NCI-H2107 treated with DMSO at 0.1 percent for 48 hours (cell line): ENCODE results near the gene ESR1.

Source experiments
- DNase-seq: peaks from one replicate; lab custom pipeline; 2025; ENCODE audit not compliant: unreplicated experiment; lab: John Stamatoyannopoulos, UW

The ESR1 gene

DNA sequence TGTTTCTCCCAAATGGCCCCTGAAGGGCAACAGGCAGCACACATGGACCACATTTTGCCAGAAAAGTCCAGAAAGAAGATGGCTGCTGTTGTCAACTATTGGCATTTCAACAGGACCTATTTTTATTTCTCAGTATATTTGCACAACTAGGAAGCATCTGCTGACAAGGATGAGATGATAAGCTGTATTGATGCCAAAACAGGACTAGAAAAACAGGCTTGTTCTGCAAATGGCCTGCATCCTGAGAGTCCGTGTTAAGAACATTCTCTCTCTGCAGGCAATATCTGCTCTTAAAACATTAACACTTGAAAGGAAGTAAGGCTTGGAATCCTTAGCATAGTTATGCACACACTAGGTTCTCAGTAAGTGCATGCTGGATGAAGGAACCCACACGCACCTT, 283.7 kb downstream of the ESR1 start:
- no peak for DNase-seq

DNA sequence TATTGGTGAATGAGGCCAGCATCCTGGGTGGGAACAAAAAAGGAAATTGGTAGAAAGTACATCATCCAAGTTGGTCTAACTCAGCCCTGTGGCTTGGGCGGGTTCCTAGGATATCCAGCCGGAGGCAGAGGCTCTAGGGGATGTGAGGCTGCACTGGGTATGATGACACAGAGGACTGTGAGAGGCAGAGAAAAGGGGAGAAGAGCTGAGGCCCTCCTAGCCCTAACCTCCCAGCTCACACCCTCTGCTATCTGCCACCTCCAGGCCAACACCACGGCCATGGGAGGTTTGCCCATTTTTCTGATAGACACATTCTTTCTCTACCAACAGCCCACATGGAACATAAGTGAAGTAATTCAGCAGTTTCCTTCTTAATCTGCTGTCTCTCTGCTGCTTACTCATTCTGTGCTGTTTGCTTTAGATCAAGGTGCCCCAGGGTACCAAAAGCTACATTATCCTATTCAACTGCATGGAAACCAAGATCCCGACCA, 284.4 kb downstream of the ESR1 start:
- DNase-seq, result no peak

DNA sequence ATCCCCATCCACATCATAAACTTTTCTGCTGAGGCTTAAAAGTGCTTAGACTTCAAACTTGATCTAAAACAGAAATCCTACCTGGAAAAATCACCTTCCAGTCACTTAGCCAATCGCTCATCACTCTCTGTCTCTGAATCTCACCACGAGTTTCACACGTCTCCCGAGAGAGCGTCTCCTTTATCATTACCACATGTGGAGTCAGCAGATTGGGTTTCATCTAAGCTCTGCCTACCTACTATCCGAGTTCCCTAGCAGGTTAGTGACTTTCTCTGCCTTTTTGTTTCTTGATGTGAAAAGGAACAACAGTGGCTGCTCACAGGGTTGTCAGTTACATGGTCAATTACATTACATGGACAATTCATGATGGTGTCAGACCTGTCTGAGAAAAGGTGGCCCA, 286.2 kb downstream of the ESR1 start:
- DNase-seq, result no peak

GRCh38 chr6:152094276-152094675, 286.8 kb downstream of the ESR1 start:
- DNase-seq, result no peak

- no peak for DNase-seq
These were observed 287.6 kb downstream of the ESR1 start for GRCh38 chr6:152094992-152095592.

DNA sequence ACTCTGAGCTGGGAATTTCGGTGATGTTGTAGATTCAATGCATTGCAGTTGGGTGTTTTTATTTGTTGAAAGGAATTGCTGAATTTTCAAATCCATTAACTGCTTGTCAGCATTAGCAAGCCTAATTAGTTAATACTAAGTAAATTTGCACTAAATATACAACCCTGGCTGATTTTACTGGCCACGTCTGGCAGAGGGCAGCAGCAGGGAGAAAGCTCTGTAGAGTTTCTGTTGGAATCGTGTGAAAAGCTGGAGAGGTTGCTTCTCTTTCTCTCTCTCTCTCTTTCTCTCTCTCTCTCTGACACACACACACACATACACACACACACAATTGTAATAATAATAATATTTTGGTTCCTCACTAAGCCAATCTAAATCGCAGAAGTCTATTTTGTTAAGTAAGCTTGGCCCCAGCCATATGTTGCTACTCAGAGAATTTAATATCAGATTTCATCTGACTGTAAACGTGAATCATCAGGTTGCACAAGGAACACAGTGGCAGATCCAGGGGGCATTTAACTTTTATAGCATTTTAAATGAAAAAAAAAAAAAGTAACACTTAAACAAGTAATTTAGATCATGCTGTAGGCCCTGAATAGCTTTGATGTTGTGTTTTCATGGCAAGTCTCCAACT, 289.5 kb downstream of the ESR1 start:
- no peak for DNase-seq

DNA sequence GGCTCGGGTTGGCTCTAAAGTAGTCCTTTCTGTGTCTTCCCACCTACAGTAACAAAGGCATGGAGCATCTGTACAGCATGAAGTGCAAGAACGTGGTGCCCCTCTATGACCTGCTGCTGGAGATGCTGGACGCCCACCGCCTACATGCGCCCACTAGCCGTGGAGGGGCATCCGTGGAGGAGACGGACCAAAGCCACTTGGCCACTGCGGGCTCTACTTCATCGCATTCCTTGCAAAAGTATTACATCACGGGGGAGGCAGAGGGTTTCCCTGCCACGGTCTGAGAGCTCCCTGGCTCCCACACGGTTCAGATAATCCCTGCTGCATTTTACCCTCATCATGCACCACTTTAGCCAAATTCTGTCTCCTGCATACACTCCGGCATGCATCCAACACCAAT, 291.2 kb downstream of the ESR1 start:
- no peak for DNase-seq

DNA sequence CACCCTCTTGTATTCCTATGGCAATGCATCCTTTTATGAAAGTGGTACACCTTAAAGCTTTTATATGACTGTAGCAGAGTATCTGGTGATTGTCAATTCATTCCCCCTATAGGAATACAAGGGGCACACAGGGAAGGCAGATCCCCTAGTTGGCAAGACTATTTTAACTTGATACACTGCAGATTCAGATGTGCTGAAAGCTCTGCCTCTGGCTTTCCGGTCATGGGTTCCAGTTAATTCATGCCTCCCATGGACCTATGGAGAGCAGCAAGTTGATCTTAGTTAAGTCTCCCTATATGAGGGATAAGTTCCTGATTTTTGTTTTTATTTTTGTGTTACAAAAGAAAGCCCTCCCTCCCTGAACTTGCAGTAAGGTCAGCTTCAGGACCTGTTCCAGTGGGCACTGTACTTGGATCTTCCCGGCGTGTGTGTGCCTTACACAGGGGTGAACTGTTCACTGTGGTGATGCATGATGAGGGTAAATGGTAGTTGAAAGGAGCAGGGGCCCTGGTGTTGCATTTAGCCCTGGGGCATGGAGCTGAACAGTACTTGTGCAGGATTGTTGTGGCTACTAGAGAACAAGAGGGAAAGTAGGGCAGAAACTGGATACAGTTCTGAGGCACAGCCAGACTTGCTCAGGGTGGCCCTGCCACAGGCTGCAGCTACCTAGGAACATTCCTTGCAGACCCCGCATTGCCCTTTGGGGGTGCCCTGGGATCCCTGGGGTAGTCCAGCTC, 292.1 kb downstream of the ESR1 start:
- DNase-seq, result no peak

- DNase-seq, result no peak
These were observed 292.7 kb downstream of the ESR1 start for GRCh38 chr6:152100183-152100618.

GRCh38 chr6:152107973-152108372, 300.5 kb downstream of the ESR1 start:
- no peak for DNase-seq

GRCh38 chr6:152110886-152111820, 303.7 kb downstream of the ESR1 start:
- no peak for DNase-seq

DNA sequence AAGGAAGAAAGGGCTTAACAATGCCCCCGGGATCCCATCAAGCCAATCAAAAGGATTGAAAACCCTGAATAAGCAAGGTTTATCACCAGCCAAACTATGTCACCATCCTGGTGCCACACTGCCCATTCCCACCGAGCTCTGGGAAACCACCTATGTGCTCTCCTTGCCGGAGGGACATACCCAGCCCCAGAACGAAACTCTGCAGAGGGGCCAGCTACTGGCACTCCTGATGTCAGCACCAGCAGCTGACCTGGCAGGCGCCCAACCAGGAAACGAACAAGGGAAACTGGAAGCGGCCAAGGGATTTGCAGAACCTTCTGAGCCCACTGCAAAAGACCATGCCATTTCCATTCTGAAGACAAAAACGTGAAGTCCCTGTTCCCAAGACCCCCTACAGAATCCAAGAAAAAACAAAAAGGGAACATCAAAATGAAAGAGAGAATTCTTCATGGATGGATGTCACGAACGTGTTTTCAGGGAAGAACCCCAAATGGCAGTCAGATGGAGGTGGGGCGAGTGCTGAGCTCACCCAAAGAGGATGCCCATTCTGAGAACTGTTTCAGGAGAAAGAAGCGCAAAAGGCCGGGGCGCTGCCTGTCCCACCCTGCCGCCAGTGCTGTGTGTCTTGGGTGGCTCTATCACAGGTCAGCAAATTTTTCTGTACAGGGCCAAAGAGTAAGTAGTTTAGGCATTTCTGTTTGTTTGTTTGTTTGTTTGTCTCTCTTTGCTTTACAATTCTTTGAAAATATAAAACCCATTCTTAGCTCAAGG, 305.2 kb downstream of the ESR1 start:
- no peak for DNase-seq

- no peak for DNase-seq
These were observed 310.0 kb downstream of the ESR1 start for GRCh38 chr6:152117156-152118133.

GRCh38 chr6:152118224-152118623, 310.7 kb downstream of the ESR1 start:
- no peak for DNase-seq

DNA sequence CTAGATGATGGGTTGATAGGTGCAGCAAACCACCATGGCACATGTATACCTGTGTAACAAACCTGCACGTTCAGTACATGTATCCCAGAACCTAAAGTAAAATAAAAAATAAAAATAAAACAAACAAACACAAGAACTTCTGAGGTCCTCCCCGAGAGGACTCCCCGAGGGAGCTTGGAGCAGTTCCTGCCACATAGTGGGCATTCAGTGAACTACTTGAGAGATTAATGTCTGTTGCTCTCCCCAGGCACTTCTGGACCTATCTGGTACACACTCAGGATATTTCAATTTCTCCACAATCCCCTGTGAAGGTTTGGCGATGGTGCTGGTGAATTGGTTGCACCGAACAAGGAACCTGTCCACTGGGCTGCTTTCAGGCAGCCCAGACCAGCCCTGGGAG, 311.2 kb downstream of the ESR1 start:
- no peak for DNase-seq

DNA sequence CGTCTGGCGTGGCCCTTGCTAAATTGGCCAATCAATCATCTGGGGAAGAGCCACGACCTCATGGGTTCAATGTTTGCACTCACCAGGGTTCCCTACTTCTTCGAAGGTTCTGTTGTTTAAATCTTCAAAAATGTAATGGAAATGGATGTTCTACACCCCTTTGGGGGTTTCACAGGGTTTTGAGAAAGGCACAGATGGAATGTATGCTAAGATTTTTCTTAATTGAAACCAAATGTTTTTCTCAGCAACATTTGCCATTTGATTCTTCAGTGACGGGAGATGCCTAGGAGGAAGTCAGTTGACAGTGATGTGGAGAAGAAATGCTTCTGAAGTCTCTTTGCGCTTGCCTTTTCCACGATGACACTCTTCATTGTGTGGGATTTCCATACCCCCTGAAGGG, 312.3 kb downstream of the ESR1 start:
- no peak for DNase-seq

GRCh38 chr6:152121910-152122309, 314.4 kb downstream of the ESR1 start:
- DNase-seq, result no peak

- no peak for DNase-seq
These were observed 315.0 kb downstream of the ESR1 start for GRCh38 chr6:152122434-152122833.

GRCh38 chr6:152123076-152123475, 315.6 kb downstream of the ESR1 start:
- DNase-seq, result no peak
